HG02763 (cell line): ENCODE results near the gene KIF1A.
"Not testable (repeated sequence)": the region's sequence is repeated elsewhere in the genome, so short reads cannot be mapped to it uniquely, and the experiment has no call there.

ENCODE experiments used
- ATAC-seq: cut with Tn5 transposase; IDR thresholded peaks from one replicate; pipeline ENCODE4 v1.9.1; 2021; ENCODE audit warnings: mild to moderate bottlenecking, moderate library complexity; ENCODE audit not compliant: unreplicated experiment

Gene KIF1A

GRCh38 chr2:240687741-240688552 is 132.1 kb downstream of the KIF1A start:
- no peak for ATAC-seq

- no peak for ATAC-seq
These were observed 132.8 kb downstream of the KIF1A start for GRCh38 chr2:240687045-240687740.

GRCh38 chr2:240686460-240686859 is 133.6 kb downstream of the KIF1A start:
- no peak for ATAC-seq

- no peak for ATAC-seq
These were observed 134.1 kb downstream of the KIF1A start for GRCh38 chr2:240685771-240686371.

- not testable (repeated sequence) for ATAC-seq
These were observed 135.9 kb downstream of the KIF1A start for GRCh38 chr2:240683980-240684728.

DNA sequence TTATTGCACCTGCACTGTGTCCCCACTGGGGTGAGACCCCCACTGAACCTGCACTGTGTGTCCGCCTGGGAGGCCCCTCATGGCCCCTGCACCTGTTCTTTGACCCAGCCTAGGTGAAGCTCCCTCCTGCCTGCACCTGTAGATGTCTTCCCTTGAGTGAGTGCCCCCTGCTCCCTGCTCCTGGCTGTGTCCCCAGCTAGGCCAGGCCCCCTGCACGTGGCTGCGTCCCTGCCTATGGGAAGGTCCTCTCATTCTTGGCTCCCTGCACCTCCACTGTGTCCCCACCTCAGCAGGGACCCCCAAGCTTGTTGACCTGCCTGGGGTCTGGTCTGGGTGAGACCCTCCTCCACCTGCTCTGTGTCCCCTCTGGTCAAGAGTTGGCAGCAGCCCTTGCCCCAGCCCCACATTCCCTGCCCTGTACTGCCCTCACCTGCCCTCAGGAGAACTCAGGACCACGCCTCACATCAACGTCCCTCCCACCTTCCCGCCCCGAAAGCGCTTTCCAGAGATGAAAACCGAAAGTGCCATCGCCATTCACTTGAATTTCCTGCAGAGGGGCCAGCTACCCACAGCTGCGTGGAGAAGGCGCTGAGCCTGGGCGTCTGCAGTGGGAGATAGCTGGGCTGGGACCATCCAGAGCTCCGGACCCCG is 136.6 kb downstream of the KIF1A start:
- not testable (repeated sequence) for ATAC-seq

GRCh38 chr2:240682431-240683224 is 137.4 kb downstream of the KIF1A start, which contains the start of gene AQP12B:
Gene AQP12B, minus strand, starts transcription at chr2:240682885. Its CDS starts 48 bp downstream, at chr2:240682837.
- not testable (repeated sequence) for ATAC-seq

DNA sequence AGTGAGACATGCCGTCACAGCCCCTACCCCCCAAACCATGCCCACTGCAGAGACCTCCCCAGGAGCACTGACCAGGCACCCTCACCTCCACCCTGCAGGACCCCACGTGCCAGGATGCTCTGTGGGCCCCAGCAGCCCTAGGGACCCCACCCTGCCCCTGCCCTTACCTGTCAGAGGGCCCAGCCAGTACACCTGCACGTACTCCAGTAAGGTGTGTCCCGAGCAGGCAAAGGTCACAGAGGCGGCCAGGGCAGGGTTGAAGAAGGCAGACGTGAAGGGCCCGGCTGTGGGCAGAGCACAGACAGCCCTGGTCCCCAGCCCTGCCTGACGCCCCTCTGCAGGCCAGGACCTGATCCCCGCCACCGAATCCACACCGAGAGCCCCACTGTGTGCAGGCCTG is 139.8 kb downstream of the KIF1A start:
- not testable (repeated sequence) for ATAC-seq

GRCh38 chr2:240678909-240679308 is 141.1 kb downstream of the KIF1A start:
- ATAC-seq: not testable (repeated sequence)

GRCh38 chr2:240678043-240678442 is 142.0 kb downstream of the KIF1A start:
- not testable (repeated sequence) for ATAC-seq

- not testable (repeated sequence) for ATAC-seq
These were observed 144.7 kb downstream of the KIF1A start for GRCh38 chr2:240675345-240675744.

- ATAC-seq: not testable (repeated sequence)
These were observed 145.4 kb downstream of the KIF1A start for GRCh38 chr2:240674461-240675184.

GRCh38 chr2:240672701-240673190 is 147.3 kb downstream of the KIF1A start:
- ATAC-seq: no peak

DNA sequence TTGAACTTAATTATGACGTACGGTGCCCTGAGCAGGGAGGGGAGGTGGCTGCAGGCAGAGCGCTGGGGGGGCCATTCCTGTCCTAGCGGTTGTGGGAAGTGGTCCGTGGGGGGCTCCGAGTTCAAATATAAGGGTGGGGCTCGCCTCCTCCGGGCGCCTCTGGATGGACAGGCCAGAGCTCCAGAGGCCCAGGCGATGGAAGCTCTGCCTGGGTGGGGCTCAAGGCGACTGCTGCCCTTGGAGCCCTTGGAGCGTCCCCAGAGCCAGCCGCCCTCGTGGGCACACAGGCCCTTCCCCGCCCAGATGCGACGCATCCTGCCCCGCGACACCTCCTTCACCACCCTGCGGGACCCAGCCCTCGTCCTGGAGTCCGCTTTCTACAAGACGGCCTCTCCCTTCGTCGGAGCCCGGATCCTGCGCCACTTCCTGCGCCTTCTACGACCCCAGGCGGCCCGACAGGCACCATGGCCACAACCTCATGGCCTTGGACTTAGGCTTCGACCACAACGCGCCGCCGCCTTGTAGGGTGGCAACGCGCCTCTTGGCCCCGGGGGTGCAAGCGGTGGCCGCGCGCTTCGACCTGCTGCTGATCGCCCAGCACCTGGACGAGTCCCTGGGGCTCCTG is 147.8 kb downstream of the KIF1A start:
- ATAC-seq: no peak

DNA sequence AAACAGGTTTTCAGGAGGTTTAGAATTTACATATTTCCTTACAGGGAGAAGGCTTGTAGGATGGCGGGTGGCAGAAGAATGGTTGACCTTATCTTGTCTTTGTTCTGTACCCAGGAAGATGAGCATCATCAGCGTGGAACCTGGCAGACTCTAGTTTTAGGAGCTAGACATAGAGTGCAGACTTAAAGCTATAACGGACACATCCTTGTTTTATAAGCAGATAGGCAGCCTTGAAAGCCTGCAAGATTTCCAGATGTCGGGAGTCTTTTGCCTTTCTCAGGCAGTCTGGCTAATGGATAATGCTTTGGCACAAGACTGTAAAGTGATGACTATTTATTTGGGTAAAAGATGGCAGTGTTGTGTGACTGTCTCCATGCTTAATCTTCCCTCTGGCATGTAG is 149.1 kb downstream of the KIF1A start:
- ATAC-seq: no peak

- ATAC-seq: no peak
These were observed 149.6 kb downstream of the KIF1A start for GRCh38 chr2:240670402-240670801.

DNA sequence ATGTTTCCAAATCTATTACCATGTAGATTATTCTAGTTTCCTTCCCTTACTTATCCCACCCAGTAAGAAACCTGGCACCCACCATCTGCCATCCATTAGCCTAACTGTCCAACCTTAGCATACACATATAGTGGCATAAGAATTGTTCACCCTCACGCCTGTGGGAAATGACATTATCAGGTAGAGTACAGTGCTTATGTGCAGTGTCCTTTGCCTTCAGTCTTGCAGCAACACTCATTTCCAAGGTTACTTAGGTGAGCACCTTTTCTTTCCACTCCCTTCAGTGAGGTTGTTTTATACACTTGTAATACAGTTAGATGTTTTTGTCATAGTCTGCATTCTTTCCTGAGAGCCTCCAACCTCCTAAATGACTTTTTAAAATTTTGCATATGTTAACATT is 155.4 kb downstream of the KIF1A start:
- ATAC-seq: no peak
